ENCODE measurements around the gene ADRA2A. TPM values are rescaled to one million over a fixed set of nuclear protein-coding genes. Genes with fewer than 3 reads are reported as not detected.

ADRA2A gene
- total RNA-seq, 1 experiment from 2014 or later = 1.7 TPM

DNA sequence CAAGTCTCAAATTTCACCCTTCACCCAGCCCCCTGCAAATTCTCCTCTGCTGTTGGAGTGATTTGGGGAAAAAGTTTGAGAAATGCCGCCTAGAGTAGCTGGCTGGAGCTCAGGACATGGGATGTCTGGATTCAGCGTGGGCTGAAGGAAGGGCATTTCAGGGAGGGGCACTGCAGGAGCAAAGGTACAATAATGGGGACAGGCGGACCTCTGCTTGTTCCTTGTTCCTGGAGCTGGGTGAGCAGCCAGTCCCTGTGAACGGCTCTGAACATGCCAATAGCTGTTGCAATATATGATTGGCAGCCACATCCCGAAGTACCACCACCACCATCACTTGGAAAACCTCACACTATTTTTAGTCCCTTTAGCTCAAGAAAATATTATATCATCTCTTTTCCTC is 23.4 kb downstream of the ADRA2A start (continued):
- TF ChIP-seq ARID4B (CRISPR knock-in tag; IDR thresholded peaks at IDR 0.05; ENCODE audit: borderline replicate concordance) = no peak
- TF ChIP-seq ZNF121 (CRISPR knock-in tag; IDR thresholded peaks at IDR 0.05) = no peak
- TF ChIP-seq MAX (CRISPR knock-in tag; IDR thresholded peaks at IDR 0.05) = no peak
- no peak for TF ChIP-seq CREM (CRISPR knock-in tag; IDR thresholded peaks at IDR 0.05)
- TF ChIP-seq, protein P1, sequence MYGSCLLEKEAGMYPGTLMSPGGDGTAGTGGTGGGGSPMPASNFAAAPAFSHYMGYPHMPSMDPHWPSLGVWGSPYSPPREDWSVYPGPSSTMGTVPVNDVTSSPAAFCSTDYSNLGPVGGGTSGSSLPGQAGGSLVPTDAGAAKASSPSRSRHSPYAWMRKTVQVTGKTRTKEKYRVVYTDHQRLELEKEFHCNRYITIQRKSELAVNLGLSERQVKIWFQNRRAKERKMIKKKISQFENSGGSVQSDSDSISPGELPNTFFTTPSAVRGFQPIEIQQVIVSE (CRISPR knock-in tag; IDR thresholded peaks at IDR 0.05; ENCODE audit: borderline replicate concordance) = no peak
- TF ChIP-seq MXD4 (CRISPR knock-in tag; IDR thresholded peaks at IDR 0.05; ENCODE audit: borderline replicate concordance) = no peak
- TF ChIP-seq, protein P2, sequence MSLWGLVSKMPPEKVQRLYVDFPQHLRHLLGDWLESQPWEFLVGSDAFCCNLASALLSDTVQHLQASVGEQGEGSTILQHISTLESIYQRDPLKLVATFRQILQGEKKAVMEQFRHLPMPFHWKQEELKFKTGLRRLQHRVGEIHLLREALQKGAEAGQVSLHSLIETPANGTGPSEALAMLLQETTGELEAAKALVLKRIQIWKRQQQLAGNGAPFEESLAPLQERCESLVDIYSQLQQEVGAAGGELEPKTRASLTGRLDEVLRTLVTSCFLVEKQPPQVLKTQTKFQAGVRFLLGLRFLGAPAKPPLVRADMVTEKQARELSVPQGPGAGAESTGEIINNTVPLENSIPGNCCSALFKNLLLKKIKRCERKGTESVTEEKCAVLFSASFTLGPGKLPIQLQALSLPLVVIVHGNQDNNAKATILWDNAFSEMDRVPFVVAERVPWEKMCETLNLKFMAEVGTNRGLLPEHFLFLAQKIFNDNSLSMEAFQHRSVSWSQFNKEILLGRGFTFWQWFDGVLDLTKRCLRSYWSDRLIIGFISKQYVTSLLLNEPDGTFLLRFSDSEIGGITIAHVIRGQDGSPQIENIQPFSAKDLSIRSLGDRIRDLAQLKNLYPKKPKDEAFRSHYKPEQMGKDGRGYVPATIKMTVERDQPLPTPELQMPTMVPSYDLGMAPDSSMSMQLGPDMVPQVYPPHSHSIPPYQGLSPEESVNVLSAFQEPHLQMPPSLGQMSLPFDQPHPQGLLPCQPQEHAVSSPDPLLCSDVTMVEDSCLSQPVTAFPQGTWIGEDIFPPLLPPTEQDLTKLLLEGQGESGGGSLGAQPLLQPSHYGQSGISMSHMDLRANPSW (CRISPR knock-in tag; conservative IDR thresholded peaks at IDR 0.05; ENCODE audit: low read depth) = no peak

- TF ChIP-seq PRDM15 (CRISPR knock-in tag; IDR thresholded peaks at IDR 0.05) (no peak), TCF7 (CRISPR knock-in tag; IDR thresholded peaks at IDR 0.05; ENCODE audit: low read depth) (no peak), CREB1 (CRISPR knock-in tag; IDR thresholded peaks at IDR 0.05) (no peak), KAT7 (CRISPR knock-in tag; IDR thresholded peaks at IDR 0.05; ENCODE audit: borderline replicate concordance) (no peak), ZSCAN18 (CRISPR knock-in tag; IDR thresholded peaks at IDR 0.05) (no peak), ZNF263 (CRISPR knock-in tag; IDR thresholded peaks at IDR 0.05; ENCODE audit: low read depth) (no peak), ZNF396 (CRISPR knock-in tag; IDR thresholded peaks at IDR 0.05; ENCODE audit: borderline replicate concordance) (no peak), NFE2L1 (CRISPR knock-in tag; IDR thresholded peaks at IDR 0.05) (no peak), OVOL2 (CRISPR knock-in tag; IDR thresholded peaks at IDR 0.05; ENCODE audit: borderline replicate concordance) (no peak), NR2C2 (CRISPR knock-in tag; IDR thresholded peaks at IDR 0.05) (no peak), ZNF317 (CRISPR knock-in tag; IDR thresholded peaks at IDR 0.05; ENCODE audit: borderline replicate concordance, low read depth) (no peak), EMX1 (CRISPR knock-in tag; IDR thresholded peaks at IDR 0.05) (no peak), ZNF671 (CRISPR knock-in tag; IDR thresholded peaks at IDR 0.05) (no peak), JUN (CRISPR knock-in tag; IDR thresholded peaks at IDR 0.05) (no peak), ETV6 (CRISPR knock-in tag; IDR thresholded peaks at IDR 0.05) (no peak)
- TF ChIP-seq, protein P3, sequence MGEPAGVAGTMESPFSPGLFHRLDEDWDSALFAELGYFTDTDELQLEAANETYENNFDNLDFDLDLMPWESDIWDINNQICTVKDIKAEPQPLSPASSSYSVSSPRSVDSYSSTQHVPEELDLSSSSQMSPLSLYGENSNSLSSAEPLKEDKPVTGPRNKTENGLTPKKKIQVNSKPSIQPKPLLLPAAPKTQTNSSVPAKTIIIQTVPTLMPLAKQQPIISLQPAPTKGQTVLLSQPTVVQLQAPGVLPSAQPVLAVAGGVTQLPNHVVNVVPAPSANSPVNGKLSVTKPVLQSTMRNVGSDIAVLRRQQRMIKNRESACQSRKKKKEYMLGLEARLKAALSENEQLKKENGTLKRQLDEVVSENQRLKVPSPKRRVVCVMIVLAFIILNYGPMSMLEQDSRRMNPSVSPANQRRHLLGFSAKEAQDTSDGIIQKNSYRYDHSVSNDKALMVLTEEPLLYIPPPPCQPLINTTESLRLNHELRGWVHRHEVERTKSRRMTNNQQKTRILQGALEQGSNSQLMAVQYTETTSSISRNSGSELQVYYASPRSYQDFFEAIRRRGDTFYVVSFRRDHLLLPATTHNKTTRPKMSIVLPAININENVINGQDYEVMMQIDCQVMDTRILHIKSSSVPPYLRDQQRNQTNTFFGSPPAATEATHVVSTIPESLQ (CRISPR knock-in tag; IDR thresholded peaks at IDR 0.05) = no peak
- POLR2A ChIA-PET = no interaction called here
- no peaks in the 10 kb centered on the region; the same call in 1 of the 2 replicates for H3K27me3 Mint-ChIP-seq (ENCODE audit: low read depth)
- peaks cover 3% of the 10 kb centered on the region; the same call in 1 of the 2 replicates for H3K4me1 Mint-ChIP-seq
- CTCF ChIA-PET = no interaction called here
- no peak for DNase-seq (ENCODE audit: low spot score)
- peaks cover 10% of the 10 kb centered on the region; the same call in 1 of the 2 replicates for H3K9me3 Mint-ChIP-seq
- no peak for ATAC-seq
- no peaks in the 10 kb centered on the region for H3K36me3 Mint-ChIP-seq
- H3K27ac Mint-ChIP-seq = no peak overlapping the region
- no peak overlapping the region for H3K4me3 Mint-ChIP-seq
These were observed 25.0 kb downstream of the ADRA2A start for GRCh38 chr10:111101796-111102195.
